Naive B cell (primary cell): ENCODE data around the gene SDC3. TPM values are rescaled to one million over a fixed set of nuclear protein-coding genes. Genes with fewer than 3 reads are reported as not detected.

Source experiments
- ATAC-seq, 2 donors: fragments of 150-1000 bp; cut with Tn5 transposase; 2 replicates each; pipeline ENCODE4 v1.10.0; 2021; ENCODE audit warnings: low read depth in 2 of 2, mild to moderate bottlenecking in 2 of 2, moderate library complexity in 2 of 2
- DNase-seq: peaks from one replicate; pipeline ENCODE4 v3.0.0; 2022
- H3K27ac Mint-ChIP-seq, 6 donors: one replicate each; pipeline ENCODE4 v1.8.0; 2020 to 2022; ENCODE audit warnings: mild to moderate bottlenecking in 6 of 6, mixed read lengths in 6 of 6, moderate library complexity in 5 of 6, inconsistent platforms in 2 of 6
- H3K27me3 Mint-ChIP-seq, 3 donors: one replicate each; pipeline ENCODE4 v1.8.0; 2021 to 2022; ENCODE audit warnings: mixed read lengths in 3 of 3, mild to moderate bottlenecking in 1 of 3
- H3K36me3 Mint-ChIP-seq, 2 donors: one replicate each; pipeline ENCODE4 v1.8.0; 2020 to 2022; ENCODE audit warnings: mixed read lengths in 2 of 2, inconsistent platforms in 1 of 2, mild to moderate bottlenecking in 1 of 2
- H3K4me1 Mint-ChIP-seq, 3 donors: one replicate each; pipeline ENCODE4 v1.8.0; 2020 to 2022; ENCODE audit warnings: mixed read lengths in 3 of 3, inconsistent platforms in 1 of 3, mild to moderate bottlenecking in 1 of 3, moderate library complexity in 1 of 3
- H3K4me3 Mint-ChIP-seq, 8 donors: one replicate each; pipeline ENCODE4 v1.8.0; 2020 to 2022; ENCODE audit warnings: mild to moderate bottlenecking in 8 of 8, mixed read lengths in 8 of 8, moderate library complexity in 8 of 8, inconsistent platforms in 2 of 8
- H3K9me3 Mint-ChIP-seq, 7 donors: one replicate each; pipeline ENCODE4 v1.8.0; 2020 to 2022; ENCODE audit warnings: mixed read lengths in 7 of 7, mild to moderate bottlenecking in 5 of 7, inconsistent platforms in 2 of 7, moderate library complexity in 1 of 7
- polyA plus RNA-seq, 6 donors: library from polyadenylated mRNA; unstranded; fragments of 300-500 nt; fragmentation: Illumina TruSeq; gene quantifications; one replicate each; pipeline ENCODE4 v1.2.3, GENCODE V29; 2021; ENCODE audit warnings: low read depth in 6 of 6

SDC3 gene
- polyA plus RNA-seq, 6 donors from 2014 or later = 0.04 TPM; not detected in 5

DNA sequence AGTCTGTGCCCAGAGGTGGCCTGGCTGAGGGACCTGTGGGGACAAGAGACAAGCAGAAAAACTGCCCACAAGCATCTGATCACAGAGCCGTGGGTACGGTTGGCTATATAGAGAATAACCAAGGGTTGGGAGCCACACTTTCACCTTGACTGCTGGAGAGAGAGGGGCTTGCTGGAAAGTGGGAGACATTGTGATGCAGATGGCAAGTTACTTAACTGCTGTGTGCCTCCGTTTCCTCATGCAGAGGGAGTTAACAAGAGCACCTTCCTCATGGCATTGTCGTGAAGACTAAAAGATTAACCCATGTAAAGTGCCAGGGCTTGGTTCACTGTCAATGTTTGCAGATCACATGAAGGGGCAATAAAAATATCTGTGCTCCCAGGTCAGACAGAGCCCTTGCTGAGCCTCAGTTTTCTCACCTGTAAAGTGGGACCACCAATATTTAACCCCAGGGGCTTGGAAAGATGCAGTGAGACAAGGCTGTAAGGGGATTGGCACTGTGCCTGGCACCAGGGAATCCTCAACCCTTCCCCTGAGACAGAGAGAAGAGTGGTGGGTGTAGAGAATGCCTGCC is 52.8 kb downstream of the SDC3 start:
- peaks cover 0 to 3% (median 0%) of the 10 kb centered on the region in 7 donors for H3K9me3 Mint-ChIP-seq
- H3K4me3 Mint-ChIP-seq = no peak overlapping the region
- H3K4me1 Mint-ChIP-seq = peaks cover 5 to 14% (median 8%) of the 10 kb centered on the region in 3 donors
- no peak for DNase-seq
- H3K27ac Mint-ChIP-seq = no peak overlapping the region
- H3K27me3 Mint-ChIP-seq = peaks cover 23 to 71% (median 41%) of the 10 kb centered on the region in 3 donors
- ATAC-seq = no peak
- no peaks in the 10 kb centered on the region for H3K36me3 Mint-ChIP-seq

DNA sequence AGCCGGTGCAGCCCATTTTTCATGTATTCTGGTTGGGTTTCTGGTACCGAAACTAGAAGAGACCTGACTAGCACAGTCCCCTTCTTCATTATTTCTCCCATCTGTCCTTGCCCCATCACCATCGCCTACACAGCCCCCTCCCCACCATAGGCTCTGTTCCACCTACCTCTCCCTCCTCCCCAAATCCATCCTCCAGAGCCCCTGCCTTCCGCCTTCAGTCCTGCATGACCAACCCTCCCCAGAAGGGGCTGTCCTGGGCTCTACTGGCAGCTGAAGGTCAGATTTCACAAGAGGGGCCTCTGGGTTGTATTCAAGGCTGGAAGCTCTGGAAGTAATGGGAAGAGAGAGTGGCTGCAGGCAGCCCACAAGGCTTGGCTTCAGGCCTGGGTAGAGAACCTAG is 55.2 kb downstream of the SDC3 start:
- no peak for DNase-seq
- peaks cover 0 to 3% (median 0%) of the 10 kb centered on the region in 7 donors for H3K9me3 Mint-ChIP-seq
- peak overlapping the region in 1 of 8 donors; percentile 21 for H3K4me3 Mint-ChIP-seq
- no peak for ATAC-seq
- peaks cover 24 to 72% (median 44%) of the 10 kb centered on the region in 3 donors for H3K27me3 Mint-ChIP-seq
- no peaks in the 10 kb centered on the region for H3K36me3 Mint-ChIP-seq
- no peak overlapping the region for H3K27ac Mint-ChIP-seq
- H3K4me1 Mint-ChIP-seq = peaks cover 5 to 10% (median 8%) of the 10 kb centered on the region in 3 donors

DNA sequence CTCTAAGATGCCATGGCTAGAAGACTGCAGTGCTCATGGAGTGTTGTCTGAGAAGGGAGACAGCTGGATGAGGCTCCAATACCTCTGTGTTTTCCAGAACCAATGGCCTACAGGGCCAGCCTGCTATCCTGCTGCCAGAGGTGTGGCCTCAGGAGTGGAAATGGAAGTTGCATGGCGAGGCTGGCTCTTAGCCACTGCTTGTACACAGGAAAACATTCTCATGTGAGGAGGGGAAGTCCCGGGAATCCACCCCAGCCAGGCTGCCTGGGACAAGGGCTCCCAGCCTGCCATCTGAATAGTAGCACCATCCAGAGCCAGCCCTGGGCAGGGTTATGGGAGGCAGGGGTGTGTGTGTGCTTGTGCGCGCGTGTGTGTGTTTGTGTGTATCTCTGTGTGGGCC is 56.5 kb downstream of the SDC3 start:
- Mint-ChIP-seq H3K4me3 (no peak overlapping the region), H3K9me3 (peaks cover 0 to 3% (median 0%) of the 10 kb centered on the region in 7 donors), H3K36me3 (no peaks in the 10 kb centered on the region), H3K27me3 (peaks cover 27 to 75% (median 45%) of the 10 kb centered on the region in 3 donors), H3K4me1 (peaks cover 5 to 10% (median 8%) of the 10 kb centered on the region in 3 donors), H3K27ac (no peak overlapping the region)
- ATAC-seq (no peak), DNase-seq (no peak)

DNA sequence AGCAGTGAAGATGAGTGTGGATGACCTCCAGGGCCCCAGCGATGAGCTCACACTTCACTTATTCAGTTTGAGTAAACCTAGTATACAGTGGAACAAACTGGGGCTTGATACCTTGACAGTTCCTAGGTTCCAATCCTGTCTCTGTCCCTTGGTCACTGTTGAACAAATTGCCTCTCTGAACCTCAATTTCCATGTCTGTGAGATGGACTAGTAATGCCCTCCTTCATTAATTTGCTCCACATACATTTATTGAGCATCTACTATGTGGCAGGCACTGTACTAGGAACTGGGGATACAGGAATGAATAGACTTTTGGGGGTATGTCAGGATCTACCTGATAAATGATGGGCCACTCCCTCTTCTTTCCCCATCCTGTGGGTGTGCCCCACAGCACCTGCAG is 57.3 kb downstream of the SDC3 start:
- no peak overlapping the region for H3K27ac Mint-ChIP-seq

DNA sequence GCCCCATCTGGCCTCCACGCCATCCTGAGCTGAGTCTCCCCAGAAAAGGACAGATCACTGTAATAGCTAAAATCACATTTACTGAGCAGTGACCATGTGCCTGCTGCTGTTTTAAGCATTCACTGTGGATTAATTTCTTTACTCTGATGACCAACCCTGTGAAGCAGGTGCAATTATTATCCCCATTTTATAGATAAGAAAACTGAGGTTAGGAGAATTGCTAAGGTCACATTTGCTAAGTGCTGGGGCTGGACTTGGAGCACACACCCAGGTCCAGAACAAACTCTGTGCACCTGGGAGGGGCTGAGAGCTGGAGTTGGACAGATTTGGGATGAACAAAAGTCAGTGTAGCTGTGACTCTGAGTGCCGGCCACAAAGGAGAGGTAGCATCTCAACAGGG is 58.0 kb downstream of the SDC3 start:
- no peaks in the 10 kb centered on the region for H3K36me3 Mint-ChIP-seq
- no peak for ATAC-seq
- peaks cover 5 to 10% (median 8%) of the 10 kb centered on the region in 3 donors for H3K4me1 Mint-ChIP-seq
- peaks cover 0 to 3% (median 0%) of the 10 kb centered on the region in 7 donors for H3K9me3 Mint-ChIP-seq
- peaks cover 37 to 75% (median 47%) of the 10 kb centered on the region in 3 donors for H3K27me3 Mint-ChIP-seq
- no peak for DNase-seq
- no peak overlapping the region for H3K27ac Mint-ChIP-seq
- no peak overlapping the region for H3K4me3 Mint-ChIP-seq

More for the DNA sequence above, 57.3 kb downstream of the SDC3 start:
- ATAC-seq (no peak), DNase-seq (no peak)
- H3K27me3 Mint-ChIP-seq = peaks cover 33 to 75% (median 45%) of the 10 kb centered on the region in 3 donors
- peaks cover 0 to 3% (median 0%) of the 10 kb centered on the region in 7 donors for H3K9me3 Mint-ChIP-seq
- no peaks in the 10 kb centered on the region for H3K36me3 Mint-ChIP-seq
- peaks cover 5 to 10% (median 8%) of the 10 kb centered on the region in 3 donors for H3K4me1 Mint-ChIP-seq
- peak overlapping the region in 1 of 8 donors; percentile 60 for H3K4me3 Mint-ChIP-seq

DNA sequence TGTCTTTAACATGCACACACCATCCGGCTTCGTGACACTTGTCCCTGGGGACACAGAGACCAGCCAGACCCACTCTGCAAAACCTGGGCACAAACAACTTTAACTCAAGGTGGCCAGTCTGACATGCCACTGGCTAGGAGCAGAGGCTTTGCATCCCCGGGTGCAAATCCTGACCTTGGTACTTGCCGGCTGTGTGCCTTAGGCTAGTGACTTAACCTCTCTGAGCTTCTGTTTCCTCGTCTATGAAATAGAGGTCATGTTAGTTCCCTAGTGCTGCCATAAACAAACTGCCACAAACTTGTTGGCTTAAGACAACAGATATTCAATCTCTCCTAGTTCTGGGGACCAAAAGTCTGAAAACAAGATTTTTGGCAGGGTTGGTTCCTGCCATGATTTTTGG is 60.4 kb downstream of the SDC3 start:
- Mint-ChIP-seq H3K9me3 (no peaks in the 10 kb centered on the region), H3K4me1 (no peaks in the 10 kb centered on the region), H3K27ac (no peak overlapping the region), H3K27me3 (peaks cover 34 to 90% (median 67%) of the 10 kb centered on the region in 3 donors), H3K36me3 (no peaks in the 10 kb centered on the region), H3K4me3 (no peak overlapping the region)
- ATAC-seq = no peak
- DNase-seq = no peak

DNA sequence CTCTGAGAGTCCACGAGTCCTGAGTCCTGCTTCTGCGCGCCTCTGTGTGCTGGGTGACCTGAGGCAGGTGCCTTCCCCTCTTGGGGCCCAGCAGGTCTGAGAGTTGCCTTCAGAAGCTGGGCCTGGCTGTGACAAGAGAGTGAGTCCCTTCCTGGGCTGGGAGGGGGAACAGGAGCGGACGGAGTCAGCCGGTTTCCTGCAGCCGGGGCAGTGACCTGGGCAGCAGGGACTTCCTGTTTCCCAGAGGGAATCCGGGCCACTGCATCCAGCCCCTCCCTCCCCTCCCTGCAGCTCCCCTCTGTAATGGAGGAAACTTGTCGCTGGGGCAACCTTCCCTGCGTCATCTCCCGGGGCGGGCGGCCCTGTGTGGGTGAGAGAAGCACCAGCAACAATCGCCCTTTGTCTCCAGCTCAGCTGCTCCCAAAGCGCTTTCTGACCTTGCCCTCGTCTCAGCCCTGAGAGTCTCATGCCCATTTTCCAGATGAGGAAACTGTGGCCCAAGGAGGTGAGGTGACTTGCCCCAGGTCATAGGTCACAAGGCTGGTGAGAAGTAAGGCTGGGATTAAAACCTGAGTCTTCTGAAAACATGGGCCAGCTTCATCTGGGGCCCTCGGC is 61.1 kb downstream of the SDC3 start:
- H3K27ac Mint-ChIP-seq = no peak overlapping the region
- ATAC-seq = no peak
- no peak overlapping the region for H3K4me3 Mint-ChIP-seq
- no peaks in the 10 kb centered on the region for H3K9me3 Mint-ChIP-seq
- H3K36me3 Mint-ChIP-seq = no peaks in the 10 kb centered on the region
- H3K4me1 Mint-ChIP-seq = no peaks in the 10 kb centered on the region
- H3K27me3 Mint-ChIP-seq = peaks cover 40 to 91% (median 73%) of the 10 kb centered on the region in 3 donors
- no peak for DNase-seq

DNA sequence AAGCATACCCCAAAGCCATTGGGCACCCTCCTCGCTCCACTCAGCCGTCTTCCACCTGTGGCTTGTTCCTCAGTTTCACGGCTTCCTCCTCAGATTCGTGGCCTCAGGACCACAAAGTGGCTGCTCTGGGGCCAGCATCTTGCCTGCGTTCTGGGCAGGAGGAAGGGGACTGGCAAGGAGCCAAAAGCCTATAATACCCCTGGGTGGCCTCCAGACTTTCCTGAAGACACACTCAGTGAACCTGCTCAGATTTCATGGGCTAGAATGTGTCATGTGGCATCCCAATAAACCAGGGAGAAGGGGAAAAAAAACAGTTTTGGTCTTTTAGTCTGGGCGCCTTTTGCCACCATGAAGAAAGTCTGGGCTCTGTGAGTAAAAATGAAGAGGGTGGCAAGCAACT is 62.0 kb downstream of the SDC3 start:
- H3K27me3 Mint-ChIP-seq = peaks cover 49 to 90% (median 82%) of the 10 kb centered on the region in 3 donors
- H3K27ac Mint-ChIP-seq = no peak overlapping the region
- H3K4me1 Mint-ChIP-seq = no peaks in the 10 kb centered on the region
- no peaks in the 10 kb centered on the region for H3K9me3 Mint-ChIP-seq
- no peak overlapping the region for H3K4me3 Mint-ChIP-seq
- no peak for DNase-seq
- no peak for ATAC-seq
- H3K36me3 Mint-ChIP-seq = no peaks in the 10 kb centered on the region

DNA sequence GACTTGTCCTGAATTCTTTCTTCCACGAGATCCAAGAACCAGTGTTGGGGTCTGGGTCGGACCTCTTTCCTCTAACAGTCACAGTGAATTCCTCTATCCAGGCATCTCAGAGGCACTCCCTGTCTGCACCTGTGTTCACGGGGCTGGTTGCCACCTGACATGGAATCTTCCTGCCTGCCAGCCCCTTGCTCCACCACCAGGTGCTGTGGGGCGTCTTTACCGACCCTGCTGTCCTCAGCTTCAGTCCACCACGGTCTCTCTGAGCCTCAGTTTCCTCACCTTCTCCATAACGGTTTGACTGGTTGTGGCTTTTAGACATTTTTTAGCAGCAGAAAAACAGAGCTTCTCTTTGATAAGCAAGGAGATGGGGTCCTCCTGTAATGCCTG is 62.7 kb downstream of the SDC3 start:
- no peaks in the 10 kb centered on the region for H3K36me3 Mint-ChIP-seq
- H3K4me3 Mint-ChIP-seq = no peak overlapping the region
- no peaks in the 10 kb centered on the region for H3K4me1 Mint-ChIP-seq
- DNase-seq (no peak), ATAC-seq (no peak)
- no peak overlapping the region for H3K27ac Mint-ChIP-seq
- H3K9me3 Mint-ChIP-seq = no peaks in the 10 kb centered on the region
- peaks cover 55 to 93% (median 89%) of the 10 kb centered on the region in 3 donors for H3K27me3 Mint-ChIP-seq

DNA sequence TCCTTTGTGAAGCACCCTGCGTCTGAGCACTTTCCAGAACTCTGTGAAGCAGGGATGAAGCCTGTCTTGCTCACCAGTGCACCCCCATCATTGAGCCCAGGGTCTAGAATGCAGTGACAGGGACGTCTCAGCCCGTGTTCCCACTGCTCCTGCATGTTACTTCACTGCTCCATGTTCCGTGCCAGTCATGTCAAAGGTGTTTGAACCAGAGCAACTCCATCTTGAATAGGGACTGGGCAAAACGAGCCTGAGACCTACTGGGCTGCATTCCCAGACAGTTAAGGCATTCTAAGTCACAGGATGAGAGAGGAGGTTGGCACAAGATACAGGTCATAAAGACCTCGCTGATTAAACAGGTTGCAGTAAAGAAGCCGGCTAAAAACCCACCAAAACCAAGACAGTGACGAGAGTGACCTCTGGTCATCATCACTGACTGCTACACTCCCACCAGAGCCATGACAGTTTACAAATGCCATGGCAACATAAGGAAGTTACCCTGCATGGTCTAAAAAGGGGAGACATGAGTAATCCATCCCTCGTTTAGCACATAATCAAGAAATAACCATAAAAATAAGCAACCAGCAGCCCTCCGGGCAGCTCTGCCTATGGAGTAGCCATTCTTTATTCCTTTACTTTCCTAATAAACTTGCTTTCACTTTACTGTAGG is 63.2 kb downstream of the SDC3 start:
- no peak for ATAC-seq
- Mint-ChIP-seq H3K4me3 (no peak overlapping the region), H3K4me1 (no peaks in the 10 kb centered on the region), H3K36me3 (no peaks in the 10 kb centered on the region), H3K27ac (no peak overlapping the region), H3K27me3 (peaks cover 57 to 95% (median 94%) of the 10 kb centered on the region in 3 donors), H3K9me3 (no peaks in the 10 kb centered on the region)
- no peak for DNase-seq

DNA sequence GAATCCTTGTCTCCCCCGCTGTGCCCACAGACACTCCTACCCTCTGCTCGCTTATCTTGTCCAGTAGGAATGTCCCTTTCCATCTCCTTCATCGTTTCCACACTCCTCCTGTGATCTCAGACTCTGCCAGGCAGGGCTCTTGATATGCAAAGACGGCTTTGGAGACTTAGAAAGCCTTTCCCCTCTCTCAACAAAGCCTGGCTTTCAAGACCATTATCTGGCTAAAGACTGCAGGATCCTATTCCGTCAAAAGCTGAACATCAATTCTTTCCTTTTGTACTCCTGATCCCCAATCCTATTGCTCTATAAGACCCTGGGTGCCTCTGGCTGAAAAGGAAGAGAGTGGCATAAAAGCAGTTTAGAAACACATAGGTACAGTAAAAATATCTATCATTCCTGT is 63.9 kb downstream of the SDC3 start:
- DNase-seq = no peak
- no peak for ATAC-seq
- Mint-ChIP-seq H3K36me3 (peaks cover 0 to 3% of the 10 kb centered on the region in 2 donors), H3K27ac (no peak overlapping the region), H3K27me3 (peaks cover 55 to 95% (median 94%) of the 10 kb centered on the region in 3 donors), H3K4me1 (no peaks in the 10 kb centered on the region), H3K4me3 (no peak overlapping the region), H3K9me3 (peaks cover 0 to 2% (median under 1%) of the 10 kb centered on the region in 7 donors)

DNA sequence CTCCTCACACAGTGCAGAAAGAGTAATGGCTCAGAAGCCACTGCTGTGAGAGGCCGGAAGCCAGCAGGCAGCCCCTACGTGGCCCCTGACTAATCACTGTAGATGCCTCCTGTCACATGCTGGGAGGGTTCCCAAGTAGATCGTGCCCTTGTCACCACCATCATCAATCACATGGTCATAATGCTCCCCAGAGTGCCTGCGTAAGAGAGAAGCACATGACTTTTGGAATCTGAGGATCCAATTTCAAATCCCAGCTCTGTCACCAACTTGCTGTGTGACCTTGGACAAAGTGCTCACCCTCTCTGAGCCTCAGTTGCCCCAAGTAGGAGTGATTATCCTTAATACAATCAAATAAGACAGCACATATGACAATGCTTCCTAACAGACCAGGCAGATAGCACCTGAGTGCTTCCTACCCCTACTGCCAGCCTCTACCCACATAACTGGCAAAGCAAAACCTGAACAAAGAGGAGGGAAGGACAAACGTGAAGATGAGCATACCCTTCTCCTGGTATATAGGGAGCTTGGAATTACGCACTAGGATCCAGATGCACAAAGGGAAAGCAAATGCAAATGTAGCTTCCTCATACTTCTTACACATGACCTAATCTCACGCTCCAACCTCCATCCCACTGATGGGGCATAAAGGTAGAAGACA is 65.7 kb downstream of the SDC3 start:
- peaks cover 65 to 94% (median 93%) of the 10 kb centered on the region in 3 donors for H3K27me3 Mint-ChIP-seq
- ATAC-seq (no peak), DNase-seq (no peak)
- H3K4me1 Mint-ChIP-seq = no peaks in the 10 kb centered on the region
- H3K36me3 Mint-ChIP-seq = peaks cover 0 to 12% of the 10 kb centered on the region in 2 donors
- H3K27ac Mint-ChIP-seq = no peak overlapping the region
- peaks cover 0 to 9% (median 4%) of the 10 kb centered on the region in 7 donors for H3K9me3 Mint-ChIP-seq
- no peak overlapping the region for H3K4me3 Mint-ChIP-seq

DNA sequence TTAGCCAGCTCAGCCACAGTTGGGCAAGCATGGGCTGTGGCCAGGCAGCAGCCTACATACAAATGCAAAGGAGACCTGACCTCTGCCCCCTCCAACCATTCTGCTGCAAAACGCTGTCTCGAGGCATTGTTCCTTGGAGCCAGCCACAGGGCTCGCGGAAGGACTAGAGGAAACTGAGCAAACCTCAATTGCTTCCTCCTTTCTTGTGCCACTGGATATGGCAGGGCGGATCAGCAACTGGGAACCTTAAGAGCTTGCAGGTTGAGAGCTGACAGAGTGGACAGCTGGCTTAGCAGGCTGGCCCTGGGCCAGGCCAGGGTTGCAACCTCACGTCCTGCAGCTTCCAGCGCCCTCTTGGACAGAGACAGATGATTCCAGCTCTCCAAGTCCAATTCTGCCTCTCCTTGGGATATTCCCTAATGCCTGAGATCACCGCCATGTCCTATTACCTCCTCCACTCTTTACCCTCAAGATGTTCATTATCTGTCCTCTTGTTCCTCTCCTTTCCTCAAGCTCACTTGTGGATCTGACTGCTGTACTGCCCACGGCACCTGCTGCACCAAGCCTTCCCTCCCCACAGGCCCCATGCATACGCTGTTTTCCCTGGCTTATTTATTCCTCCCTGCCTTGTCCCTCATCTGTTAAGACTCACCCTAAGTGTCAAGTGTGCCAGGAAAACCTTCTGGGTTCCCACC is 67.5 kb downstream of the SDC3 start:
- no peak overlapping the region for H3K4me3 Mint-ChIP-seq
- no peak for ATAC-seq
- H3K9me3 Mint-ChIP-seq = peaks cover 0 to 9% (median 4%) of the 10 kb centered on the region in 7 donors
- no peak overlapping the region for H3K27ac Mint-ChIP-seq
- H3K27me3 Mint-ChIP-seq = peaks cover 70 to 93% (median 88%) of the 10 kb centered on the region in 3 donors
- peaks cover 0 to 12% of the 10 kb centered on the region in 2 donors for H3K36me3 Mint-ChIP-seq
- DNase-seq = no peak
- H3K4me1 Mint-ChIP-seq = no peaks in the 10 kb centered on the region
